ENCODE measurements around the gene SCGB1A1. TPM values are rescaled to one million over a fixed set of nuclear protein-coding genes. Genes with fewer than 3 reads are reported as not detected.

Gene SCGB1A1
- total and polyA plus RNA-seq, 9 donors: 1.8 to 11.6 TPM; not detected in 7

- H3K36me3 ChIP-seq: no peaks in the 10 kb centered on the region
- peak overlapping the region; percentile 17 for H3K4me3 ChIP-seq
- no peaks in the 10 kb centered on the region for H3K27me3 ChIP-seq
- intact Hi-C loops (cut with DNase I): no loop called here
- H3K9me3 ChIP-seq: no peaks in the 10 kb centered on the region
- DNase-seq: peak in 3 of 5 donors; percentile 48 to 56 (median 49)
- WGBS, 3 donors: 71 to 75% (median 73%) methylated on average over 17 of the region's 17 CpGs
- H3K27ac ChIP-seq: peak overlapping the region; percentile 63 to 88
- TF ChIP-seq EP300 (IDR thresholded peaks at IDR 0.05): no peak
- TF ChIP-seq POLR2A (IDR thresholded peaks at IDR 0.05): no peak
- TF ChIP-seq, protein P1, sequence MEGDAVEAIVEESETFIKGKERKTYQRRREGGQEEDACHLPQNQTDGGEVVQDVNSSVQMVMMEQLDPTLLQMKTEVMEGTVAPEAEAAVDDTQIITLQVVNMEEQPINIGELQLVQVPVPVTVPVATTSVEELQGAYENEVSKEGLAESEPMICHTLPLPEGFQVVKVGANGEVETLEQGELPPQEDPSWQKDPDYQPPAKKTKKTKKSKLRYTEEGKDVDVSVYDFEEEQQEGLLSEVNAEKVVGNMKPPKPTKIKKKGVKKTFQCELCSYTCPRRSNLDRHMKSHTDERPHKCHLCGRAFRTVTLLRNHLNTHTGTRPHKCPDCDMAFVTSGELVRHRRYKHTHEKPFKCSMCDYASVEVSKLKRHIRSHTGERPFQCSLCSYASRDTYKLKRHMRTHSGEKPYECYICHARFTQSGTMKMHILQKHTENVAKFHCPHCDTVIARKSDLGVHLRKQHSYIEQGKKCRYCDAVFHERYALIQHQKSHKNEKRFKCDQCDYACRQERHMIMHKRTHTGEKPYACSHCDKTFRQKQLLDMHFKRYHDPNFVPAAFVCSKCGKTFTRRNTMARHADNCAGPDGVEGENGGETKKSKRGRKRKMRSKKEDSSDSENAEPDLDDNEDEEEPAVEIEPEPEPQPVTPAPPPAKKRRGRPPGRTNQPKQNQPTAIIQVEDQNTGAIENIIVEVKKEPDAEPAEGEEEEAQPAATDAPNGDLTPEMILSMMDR (IDR thresholded peaks at IDR 0.05): no peak
- H3K4me1 ChIP-seq (ENCODE audit: insufficient read depth): peaks cover 26% of the 10 kb centered on the region
Measured at GRCh38 chr11:62443390-62444235, 24.8 kb downstream of the SCGB1A1 start.

DNA sequence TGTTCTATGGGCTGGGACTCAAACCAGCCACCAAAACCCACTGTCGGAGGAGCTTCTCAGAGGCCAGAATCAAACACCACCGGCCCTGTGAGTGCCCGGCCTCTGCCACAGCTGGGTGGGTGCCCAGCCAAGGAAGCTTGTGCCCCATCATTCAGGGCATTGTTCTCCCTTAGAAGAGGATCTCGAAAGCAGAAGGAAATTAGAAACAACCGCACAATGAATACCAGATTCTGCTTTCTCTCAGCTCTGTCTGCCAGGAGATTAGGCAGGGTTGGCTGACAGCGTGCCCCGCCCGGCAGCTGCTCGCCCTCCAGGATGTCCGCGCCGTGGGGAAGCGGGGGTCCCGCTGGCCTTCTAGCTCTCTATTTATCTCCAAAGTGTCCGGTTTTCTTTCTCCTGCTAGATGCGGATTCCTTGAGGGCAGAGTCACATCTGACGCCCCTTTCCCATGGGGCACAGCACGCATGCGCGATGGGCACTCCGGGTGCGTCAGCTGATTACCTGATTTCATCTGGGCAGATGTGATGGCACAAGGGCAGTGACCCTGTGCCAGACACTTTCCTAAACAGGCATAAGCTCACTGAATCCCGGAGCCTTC lies 25.5 kb downstream of the SCGB1A1 start:
- no peaks in the 10 kb centered on the region for H3K27me3 ChIP-seq
- H3K9me3 ChIP-seq: no peaks in the 10 kb centered on the region
- 5 to 6% (median 6%) methylated on average over 23 of the region's 23 CpGs for WGBS, 3 donors
- no peak for TF ChIP-seq POLR2A (IDR thresholded peaks at IDR 0.05)
- TF ChIP-seq EP300 (IDR thresholded peaks at IDR 0.05): no peak
- TF ChIP-seq, protein P1 (IDR thresholded peaks at IDR 0.05): no peak
- H3K4me1 ChIP-seq (ENCODE audit: insufficient read depth): peaks cover 26% of the 10 kb centered on the region
- H3K36me3 ChIP-seq: no peaks in the 10 kb centered on the region
- intact Hi-C loops (cut with DNase I): no loop called here
- peak overlapping the region; percentile 17 for H3K4me3 ChIP-seq
- DNase-seq: peak; percentile 74 to 83 (median 80)
- H3K27ac ChIP-seq: peak overlapping the region; percentile 63 to 88

- peak in 1 of 5 donors; percentile 26 for DNase-seq
- no peaks in the 10 kb centered on the region for H3K36me3 ChIP-seq
- H3K27me3 ChIP-seq: no peaks in the 10 kb centered on the region
- intact Hi-C loops (cut with DNase I): no loop called here
- H3K9me3 ChIP-seq: no peaks in the 10 kb centered on the region
- H3K27ac ChIP-seq: peak overlapping the region; percentile 63 to 88
- peaks cover 25% of the 10 kb centered on the region for H3K4me1 ChIP-seq (ENCODE audit: insufficient read depth)
- TF ChIP-seq POLR2A (IDR thresholded peaks at IDR 0.05): peak; percentile 11
- TF ChIP-seq, protein P1 (IDR thresholded peaks at IDR 0.05): no peak
- TF ChIP-seq EP300 (IDR thresholded peaks at IDR 0.05): no peak
- WGBS, 3 donors: 5 to 12% (median 7%) methylated on average over 9 of the region's 9 CpGs
- peak overlapping the region; percentile 17 for H3K4me3 ChIP-seq
Measured at GRCh38 chr11:62444835-62445234, 26.0 kb downstream of the SCGB1A1 start.

DNA sequence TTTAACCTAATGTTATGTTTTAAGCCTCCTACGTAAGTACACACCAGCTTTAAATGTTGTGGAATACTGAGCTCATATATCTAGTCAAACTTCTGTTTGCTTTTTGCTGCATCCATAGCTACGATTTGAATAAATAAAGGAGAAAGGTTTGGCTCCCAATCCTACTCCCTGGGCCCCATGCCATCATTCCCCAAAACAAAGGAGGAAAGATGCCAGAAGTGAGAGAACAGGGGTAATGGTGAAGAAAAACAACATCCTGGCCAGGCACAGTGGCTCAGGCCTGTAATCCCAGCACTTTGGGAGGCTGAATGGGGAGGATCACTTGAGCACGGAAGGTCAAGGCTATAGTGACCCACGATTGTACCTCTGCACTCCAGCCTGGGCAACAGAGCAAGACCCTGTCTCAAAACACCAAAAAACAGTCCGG lies 26.5 kb downstream of the SCGB1A1 start:
- intact Hi-C loops (cut with DNase I): no loop called here

More for the DNA sequence above, 26.5 kb downstream of the SCGB1A1 start:
- WGBS, 3 donors: 6 to 16% (median 11%) methylated on average over 5 of the region's 5 CpGs
- H3K27me3 ChIP-seq: no peaks in the 10 kb centered on the region
- DNase-seq: peak; percentile 70 to 88 (median 83)
- no peaks in the 10 kb centered on the region for H3K9me3 ChIP-seq
- peaks cover 23% of the 10 kb centered on the region for H3K4me1 ChIP-seq (ENCODE audit: insufficient read depth)
- H3K4me3 ChIP-seq: no peak overlapping the region
- H3K36me3 ChIP-seq: no peaks in the 10 kb centered on the region
- H3K27ac ChIP-seq: peak overlapping the region in 1 of 2 donors; percentile 88
- TF ChIP-seq EP300 (IDR thresholded peaks at IDR 0.05) (no peak), POLR2A (IDR thresholded peaks at IDR 0.05) (no peak)
- TF ChIP-seq, protein P1 (IDR thresholded peaks at IDR 0.05): no peak

All from ovary (tissue), 9 donors.